Measurements from ENCODE around the gene NACC2.
A peak's percentile ranks its signal among the peaks of the same experiment; 100 is the strongest.

Gene NACC2

DNA sequence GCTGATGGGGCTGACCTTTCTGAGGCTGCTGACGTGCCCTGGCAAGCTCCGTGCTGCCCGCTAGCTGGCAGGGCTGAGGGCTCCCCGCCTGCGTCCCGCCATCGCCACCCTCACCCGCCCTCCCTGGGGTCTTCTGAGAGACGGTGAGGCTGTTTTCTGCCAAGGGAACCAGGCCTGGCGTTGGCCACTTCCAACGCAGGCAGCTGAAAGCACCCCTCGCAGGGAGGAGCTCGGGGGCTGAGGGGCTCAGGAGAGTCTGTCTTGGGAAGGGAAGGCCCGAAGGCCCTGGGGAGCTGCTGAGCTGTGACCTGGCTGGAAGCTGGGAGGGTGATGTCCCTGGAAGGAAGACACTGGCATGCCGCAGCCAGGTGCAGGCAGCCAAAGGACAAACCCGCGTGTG lies 33.3 kb upstream of the NACC2 start:
- DNase-seq = no peak

DNA sequence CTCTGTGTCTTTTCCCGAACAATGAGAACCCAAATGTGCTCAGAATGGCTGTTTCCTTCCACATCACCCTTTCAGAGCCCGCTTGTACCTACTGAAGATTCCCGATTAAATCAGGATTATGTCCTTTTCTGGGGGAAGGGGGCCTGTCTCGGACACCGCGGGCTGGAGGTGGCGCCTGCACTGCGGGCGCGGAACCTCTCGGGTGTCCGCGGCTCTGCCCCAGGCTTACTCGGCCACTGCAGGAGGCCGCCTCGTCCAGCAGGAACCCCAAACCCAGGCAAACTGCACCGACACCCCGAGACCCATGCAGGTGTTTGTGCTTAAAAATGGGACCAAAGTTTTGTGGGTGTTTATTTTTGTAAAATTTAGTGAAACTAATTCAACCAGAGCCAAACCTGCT lies 32.2 kb upstream of the NACC2 start:
- DNase-seq = no peak

DNA sequence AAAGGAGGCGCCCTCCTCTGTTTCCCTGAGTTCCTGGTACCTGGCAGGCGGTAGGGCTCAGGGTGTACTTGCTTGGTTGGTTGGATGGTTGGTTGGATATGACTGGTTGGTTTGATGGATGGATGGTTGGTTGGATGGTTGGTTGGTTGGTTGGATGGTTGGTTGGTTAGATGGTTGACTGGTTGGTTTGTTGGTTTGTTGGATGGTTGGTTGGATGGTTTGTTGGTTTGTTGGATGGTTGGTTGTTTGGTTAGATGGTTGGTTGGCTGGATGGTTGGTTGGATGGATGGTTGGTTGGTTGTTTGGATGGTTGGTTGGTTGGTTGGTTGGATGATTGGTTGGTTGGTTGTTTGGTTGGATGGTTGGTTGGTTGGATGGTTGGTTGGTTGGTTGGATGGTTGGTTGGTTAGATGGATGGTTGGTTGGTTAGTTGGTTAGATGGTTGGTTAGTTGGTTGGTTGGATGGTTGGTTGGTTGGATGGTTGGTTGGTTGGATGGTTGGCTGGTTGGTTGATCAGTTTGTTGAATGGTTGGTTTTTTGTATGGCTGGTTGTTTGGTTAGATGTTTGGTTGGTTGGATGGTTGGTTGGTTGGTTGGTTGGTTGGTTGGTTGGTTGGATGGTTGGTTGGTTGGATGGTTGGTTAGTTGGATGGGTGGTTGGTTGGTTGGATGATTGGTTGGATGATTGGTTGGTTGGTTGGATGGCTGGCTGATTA lies 30.0 kb upstream of the NACC2 start:
- DNase-seq = no peak

DNA sequence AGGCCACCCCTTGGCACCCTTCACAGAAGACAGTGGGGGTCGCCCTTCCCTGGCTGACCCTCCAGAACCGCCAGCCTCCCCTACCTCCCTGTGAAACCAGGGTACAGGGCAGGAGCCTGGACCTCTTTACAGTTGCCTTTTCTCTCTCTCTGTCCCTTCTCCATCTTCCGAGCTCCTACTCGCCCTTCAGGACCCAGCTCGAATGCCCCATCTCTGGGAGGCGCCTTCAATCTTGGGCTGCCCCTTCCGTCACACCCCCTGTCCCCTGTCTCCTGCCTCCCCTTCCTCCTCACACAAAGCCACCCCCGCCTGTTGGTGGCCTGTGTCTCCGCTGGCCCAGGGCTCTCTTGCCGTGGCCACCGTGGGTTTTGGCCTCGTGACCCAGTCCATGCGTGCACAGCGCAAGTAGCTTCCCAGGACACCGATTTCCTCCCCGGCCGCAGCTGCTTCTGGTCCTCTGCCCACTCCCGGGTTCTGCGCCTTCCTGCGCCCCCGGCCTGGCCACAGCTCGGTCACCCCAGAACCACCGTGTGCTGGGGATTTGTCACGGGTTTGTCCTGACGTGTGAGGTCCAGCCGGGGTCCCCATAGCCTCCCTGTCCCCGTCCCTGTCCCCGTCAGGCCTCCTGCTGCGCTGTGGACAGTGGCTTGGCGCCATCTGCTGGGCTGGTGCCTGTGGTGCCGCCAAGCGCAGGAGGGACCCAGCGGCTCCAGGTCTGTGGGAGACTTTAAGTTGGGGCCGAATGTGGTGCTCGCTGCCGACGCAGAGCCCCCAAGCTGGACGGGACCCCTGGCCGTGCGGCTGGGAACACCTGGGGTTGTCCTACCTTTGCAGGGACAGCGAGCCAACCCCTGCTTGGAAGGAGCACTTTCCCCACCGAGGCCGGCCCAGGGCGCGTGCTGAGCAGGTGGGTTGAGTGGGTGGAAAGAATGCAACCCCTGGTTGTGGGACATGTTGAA lies 27.6 kb upstream of the NACC2 start:
- no peak for DNase-seq

DNA sequence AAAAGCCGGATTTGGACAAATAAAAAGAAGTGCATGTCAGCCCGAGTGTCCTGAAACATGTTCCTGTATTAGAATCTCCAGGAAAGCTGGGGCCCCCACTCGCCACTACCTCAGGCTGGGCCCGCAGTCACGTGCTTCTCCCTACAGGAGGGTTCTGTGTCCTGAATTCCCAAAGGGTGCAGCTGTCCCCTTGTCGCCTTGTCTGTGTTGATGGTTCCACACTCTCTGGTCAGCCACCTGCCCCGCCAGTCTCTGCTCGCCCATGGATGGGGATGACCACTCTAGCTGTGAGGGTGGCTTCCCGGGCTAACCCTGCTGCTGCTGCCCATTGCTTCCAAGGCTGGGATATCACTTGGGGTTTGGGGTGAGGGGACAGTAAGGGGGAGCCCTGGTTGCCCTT lies 26.7 kb upstream of the NACC2 start:
- DNase-seq = no peak

DNA sequence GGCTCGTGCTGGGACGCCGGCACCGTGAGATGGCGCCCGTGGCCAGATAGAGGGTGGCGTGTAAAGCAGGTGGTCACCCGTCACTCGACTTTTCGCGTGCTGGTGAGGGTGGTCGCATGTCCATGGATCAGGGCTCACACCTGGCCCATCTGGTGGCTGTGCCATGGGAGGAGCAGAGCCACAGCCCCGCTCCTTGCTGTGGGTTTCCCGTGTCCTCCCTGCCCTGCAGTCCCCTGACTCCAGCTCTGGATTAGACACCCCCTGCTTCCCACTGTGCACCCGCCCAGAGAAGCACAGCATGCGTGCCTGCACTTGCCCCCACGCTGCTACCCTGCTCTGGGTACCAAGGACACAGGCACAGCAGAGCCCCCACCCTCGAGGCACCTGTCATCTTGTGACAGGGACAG lies 25.4 kb upstream of the NACC2 start:
- no peak for DNase-seq

DNA sequence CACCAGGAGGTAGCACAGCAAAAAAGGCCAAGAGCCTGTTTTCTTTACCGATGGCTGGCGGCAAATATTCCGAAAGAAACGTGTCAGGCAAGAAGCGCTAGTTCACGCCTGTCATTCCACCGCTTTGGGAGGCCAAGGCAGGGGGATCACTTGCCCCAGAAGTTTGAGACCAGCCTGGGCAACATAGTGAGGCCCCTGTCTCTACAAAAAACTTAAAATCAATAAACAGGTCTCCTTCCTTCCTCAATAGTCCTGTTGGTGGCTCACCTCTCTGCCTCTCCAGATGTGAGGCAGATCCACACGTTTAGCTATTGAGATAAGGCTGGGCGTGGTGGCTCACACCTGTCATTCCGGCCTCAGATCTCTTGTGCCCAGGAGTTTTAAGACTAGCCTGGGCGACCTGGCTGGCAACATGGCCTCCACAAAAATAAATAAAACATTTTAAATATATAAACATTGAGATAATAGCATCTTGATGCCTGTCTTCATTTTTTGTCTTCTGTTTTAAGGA lies 24.8 kb upstream of the NACC2 start:
- DNase-seq = no peak

DNA sequence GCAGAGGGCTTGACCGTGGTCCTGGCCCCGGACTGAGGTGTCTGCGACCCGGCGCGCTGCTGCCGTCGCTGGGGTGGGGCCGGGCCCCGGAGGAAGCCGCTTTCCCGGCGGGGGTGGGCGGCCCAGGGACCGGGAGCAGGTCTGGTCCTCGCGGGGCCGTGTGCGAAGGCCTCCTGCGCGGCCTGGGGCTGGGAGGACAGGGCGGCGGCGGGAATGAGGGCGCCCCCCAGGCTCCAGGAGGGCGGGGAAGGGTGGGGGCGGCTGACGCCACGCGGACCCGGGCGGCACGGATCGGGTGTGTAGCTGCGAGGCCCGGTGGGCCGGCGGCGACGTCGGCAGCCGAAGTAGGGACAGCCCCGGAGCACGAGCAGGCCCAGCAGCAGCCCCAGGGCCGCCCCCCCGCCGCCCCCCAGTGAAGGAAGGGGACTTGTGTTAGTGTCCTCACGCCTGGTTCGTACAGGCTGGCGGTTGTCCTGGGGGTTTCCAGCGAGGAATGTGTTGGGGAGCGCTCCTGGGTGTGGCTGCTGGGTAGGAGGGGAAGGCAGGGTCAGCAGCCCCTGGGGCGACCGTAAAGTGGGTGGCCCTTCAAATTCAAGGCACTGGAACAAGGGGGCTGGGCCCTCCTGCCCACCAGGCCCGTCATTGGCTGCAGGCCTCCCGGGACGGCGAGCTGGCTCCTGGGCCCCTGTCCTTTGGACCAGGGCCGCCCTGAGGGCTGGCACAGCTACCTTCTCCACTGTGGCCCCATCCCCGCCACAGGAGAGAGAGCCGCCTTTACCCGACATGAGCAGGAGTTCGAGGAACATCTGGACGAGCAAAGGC lies 24.2 kb upstream of the NACC2 start:
- no peak for DNase-seq

DNA sequence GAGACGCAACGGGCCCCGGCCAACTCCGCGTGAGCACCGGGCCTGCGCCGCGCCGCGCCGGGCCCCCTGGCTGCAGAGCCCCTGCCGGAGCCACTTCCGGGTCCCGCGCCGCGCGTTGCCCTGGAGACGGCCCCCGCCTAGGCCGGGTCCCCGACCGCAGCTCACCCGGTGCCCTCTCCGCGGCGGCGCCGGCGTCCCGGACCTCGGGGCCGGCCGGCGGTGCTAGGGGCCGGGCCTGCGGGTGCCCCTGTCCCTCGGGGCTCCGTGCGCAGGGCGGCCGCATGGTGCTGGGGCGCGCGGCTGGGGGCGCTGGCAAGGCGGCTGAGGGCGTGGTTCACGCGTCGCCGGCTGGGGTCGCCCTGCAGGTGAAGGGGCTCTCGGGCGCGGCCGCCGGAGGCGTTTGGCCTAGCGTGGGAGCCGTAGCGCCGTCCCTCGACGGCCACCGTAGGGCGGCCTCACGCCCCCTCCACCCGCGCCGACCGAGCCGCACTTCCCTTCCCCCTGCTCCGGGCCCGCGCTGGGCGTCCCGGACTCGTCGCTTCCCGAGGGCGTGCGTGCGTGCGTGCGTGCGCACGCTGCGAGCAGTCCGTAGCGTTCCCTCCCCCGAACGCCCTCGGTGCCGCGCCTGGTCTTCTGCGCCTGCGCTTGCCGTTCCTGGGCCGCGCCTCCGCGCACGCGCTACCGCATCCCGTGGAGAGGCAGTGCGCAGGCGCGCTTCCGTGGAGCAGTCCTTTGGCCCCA lies 23.4 kb upstream of the NACC2 start, which contains the start of gene TMEM250:
TSS of gene TMEM250 (minus strand) at position 556 of the 741 bp plus-strand sequence. CDS start 1,975 bp downstream, outside the sequence.
- DNase-seq = peak; percentile 93

DNA sequence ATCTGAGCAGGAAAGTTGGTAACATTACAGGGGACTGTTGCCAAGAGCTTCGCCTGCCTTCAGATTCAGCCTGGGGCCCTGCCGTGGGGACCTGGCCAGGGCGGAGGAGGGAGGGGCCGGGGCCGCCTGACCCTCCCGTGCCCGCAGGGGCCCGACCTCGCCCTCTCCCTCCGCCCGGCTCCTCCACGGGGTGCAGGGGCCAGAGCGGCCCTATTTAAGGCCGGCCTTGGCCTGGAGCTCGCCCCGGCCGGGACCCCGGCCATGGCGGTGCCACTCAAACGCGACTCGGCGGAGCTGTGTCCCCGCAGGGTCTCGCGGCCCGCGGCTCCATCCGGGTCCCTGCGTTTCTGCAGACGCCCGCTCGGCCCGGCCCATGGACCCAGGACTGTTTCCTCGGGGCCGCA lies 22.8 kb upstream of the NACC2 start:
- DNase-seq = no peak

DNA sequence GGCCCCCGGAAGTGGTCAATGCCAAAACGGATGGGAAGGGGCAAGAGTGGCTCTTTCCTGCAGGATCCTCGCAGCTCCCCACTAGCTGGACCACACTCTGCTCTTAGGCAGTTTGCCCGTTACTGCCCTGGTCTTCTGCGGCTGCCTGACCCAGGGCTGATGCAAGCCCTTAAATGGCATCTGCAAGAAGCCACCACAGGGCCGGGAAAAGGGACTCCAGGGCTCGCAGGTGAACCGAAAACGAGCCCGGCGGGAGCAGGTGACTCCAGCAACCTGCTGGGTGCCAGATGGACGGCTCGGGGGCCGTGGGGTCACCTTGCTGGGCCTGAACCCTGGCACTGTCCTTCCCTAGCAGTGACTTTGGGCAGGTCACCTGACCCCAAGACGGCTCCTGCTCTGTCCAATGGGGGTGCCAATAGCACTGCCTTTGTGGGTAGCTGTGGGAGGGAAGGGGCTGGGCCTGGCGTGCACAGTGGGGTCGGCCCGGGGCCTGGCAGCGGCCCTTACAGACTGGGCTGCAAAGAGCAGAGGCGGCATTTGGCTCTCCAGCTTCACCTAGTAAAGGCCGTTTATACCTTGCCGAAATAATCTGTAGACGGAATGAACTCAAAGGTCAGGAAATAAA lies 22.3 kb upstream of the NACC2 start:
- no peak for DNase-seq

DNA sequence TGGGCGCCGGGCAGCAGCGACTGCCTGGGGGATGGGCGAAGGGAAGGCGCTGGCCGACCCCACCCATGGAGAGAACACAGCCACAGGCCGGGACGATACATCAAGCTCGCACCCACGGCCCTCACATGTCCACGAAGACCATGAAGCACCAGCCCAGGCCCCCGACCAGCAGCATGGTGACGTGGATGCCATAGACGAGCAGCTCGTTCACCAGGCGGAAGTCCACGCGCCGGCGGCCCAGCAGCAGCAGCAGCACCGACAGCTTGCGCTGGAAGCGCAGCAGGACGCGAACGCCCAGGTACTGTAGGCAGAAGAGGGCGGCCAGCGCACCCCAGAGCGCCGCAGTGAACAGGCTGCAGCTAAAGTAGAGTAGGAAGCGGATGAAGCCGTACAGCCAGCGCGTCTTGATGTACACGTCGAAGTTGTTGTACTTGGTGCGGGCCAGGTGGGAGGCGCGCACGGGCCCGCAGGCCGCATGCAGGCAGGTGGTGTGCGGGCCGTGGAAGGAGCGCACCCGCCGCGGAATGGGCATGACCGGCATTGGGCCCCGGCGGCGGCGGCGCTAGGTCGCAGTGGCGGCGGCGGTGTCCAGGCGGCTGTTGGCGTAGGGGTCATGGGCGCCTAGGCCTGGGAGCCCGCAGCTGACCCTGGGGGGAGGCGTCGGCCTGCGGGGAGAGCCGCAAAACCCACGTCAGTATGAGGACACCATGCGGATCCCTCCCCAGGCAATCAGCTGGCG lies 21.4 kb upstream of the NACC2 start:
- no peak for DNase-seq

DNA sequence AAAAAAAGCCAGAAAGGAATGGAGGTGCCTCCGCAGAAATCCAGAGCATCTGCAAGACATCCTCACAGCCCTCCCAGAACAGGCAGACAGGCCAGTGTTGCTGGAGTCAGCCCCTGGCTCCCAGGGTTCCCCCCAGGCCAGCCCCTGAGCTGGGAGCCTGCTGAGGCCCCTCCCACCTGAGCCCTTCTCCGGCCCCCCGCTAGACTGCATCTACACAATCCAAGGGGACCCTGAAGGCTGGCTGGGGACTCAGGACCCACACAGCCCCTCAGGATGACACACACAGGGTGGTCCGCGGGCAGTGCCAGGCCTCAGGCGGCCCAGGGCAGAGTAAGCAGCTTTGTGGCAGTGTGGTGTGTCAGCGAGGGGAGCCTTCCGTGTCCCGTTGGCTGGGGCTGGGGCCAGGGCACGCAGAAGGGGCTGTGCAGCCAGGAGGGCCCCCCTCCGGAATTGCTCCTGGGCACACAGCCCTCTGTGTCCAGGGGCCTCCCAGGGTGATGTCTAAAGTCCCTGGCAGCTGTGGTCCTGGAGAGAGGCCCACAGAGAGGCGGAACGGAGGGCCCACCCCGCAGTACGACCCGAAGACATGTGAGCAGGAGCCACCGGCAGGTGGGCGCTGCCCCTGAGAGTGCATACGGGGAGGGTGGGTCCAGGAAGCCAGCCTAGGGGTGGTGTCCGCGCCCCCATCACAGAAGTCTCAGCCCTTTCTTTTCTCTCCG lies 20.7 kb upstream of the NACC2 start:
- no peak for DNase-seq

DNA sequence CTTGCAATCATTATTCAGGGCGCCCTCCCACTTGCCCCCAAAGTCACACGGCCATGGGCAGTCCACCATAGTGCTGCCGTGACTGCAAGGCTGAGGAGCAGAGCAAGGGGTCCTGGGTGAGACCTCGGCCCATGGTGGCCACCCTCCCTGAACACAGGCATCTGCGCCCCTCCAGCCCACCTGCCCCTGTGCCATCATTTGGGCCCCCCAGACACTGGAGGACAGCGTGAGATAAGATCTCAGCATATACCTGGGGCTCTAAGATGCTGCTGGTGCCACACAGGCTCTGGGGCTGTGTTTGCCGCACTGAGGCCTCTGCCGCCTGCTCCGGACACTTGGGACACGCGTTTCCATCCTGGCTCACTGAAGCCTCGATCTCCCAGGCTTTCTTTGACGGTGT lies 20.1 kb upstream of the NACC2 start:
- no peak for DNase-seq

DNA sequence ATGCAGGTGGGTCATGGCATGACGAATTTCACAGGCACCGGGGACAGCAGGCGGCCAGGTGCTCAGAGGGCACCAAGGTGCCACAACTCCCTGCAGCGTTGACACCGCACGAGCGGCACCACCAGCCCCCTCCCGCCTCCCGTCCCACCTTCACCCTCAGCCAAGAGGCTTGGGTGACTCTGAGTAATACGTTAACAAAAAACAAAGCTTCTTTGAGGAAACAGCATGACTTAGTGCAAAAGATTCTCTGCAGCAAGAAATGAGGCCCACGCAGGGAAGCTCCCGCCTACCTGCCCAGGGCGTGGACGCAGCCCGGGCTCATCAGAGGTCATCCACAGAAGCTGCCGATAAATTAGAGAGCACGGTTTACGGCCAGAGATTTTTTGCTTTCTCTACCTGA lies 19.5 kb upstream of the NACC2 start:
- DNase-seq = no peak

DNA sequence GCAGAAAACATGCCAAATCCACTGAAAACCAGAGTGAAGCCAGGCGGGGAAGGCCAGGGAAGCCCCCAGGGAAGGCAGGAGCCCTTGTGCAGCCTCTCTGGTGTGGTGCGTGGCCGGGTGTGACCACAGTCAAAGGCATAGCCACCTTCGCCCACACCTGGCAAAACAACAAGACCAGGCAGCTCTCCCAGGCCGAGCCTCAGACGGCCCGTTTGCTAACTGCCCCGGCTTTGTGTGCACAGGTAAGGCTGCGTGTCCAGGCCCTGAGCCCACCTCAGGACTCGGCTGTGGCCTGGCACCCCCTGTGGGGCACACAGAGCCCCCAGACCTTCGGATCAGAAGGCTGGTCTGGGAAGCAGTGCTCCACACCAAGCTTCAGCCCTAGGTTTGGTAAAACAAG lies 17.5 kb upstream of the NACC2 start:
- no peak for DNase-seq

DNA sequence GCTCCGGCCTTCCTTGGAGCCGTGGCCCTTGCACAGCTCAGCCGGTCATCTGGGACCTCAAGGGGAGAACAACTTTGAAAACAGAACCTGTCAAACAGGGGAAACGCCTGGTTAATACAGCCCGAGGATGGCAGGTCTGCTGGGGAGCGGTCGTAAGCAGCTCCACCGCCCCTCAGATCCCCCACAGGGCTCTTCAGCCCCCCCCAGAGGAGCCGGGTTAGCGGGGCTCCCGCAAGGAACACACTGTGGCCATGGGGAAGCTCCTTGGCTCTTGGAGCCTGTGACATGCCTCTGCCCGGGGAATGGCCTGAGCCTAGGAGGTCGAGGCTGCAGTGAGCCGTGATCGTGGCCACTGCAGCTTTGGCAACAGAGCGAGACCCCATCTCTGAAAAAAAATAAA lies 16.8 kb upstream of the NACC2 start:
- no peak for DNase-seq

DNA sequence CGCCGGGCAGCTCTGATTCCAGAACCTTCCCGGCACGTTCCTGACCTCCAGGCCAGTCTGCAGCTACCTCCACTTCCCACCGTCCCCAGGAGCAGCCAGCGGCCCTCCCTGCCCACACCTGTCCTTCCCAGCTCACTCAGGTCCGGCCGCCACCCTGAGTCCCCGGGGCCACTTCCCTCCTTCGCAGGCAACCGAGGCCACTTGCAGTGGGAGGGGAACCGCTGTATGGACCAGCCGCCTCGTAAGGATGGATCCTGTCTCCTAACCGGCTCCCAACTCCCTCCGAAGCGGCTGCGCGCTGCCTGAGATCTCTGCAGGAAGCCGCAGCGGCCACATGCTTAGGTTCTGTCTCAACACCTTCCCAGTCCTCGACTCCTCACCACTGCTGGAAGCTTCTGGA lies 16.1 kb upstream of the NACC2 start:
- no peak for DNase-seq

DNA sequence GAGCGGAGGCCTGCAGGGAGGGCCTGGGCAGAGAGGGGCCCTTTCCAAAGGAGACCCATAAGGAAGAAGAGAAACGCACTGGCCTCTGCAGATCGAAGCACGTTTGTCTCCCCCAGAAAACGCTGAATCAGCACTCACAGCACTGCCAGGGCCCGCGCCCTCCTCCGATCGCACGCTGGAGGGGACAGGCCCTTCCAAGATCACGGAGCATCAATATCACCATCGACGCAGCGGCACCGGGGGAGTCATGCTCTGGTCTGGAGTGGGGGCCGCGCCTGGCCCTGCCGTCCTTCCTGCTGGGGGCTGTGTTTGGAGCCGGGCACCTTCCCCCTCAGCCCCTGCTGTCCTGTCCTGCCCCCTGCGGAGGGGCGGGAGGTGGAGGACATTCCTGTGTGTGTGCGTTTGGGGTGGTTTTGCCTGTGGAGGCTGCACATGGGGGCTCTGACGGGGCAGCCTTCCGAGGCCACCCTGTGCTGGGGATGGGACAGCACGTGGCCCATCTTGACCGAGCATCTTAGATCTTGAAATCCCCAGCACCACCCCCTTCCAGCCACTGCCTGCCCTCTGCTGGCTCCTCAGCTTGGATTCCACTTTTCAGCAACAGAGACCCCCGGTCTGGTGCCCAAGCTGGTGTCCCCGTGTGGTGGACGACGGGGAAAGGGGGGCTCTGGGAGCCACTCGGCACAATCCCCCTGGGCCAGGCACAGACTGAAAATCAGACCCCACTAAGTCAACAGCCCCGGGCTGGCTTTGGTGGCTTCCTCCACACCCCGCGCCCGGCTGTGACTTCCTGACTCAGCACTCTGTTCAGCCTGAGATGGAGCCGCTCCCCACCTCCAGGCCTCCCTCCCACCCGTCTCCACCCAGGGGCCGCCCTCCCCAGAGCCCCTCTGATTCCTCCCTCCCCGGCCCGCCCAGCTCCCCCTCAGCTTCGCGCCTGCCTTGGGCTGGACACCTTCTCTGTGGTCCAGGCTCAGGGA lies 15.3 kb upstream of the NACC2 start:
- DNase-seq = no peak

Data from amniotic stem cell (primary cell).